Measurements from ENCODE around the gene VPS52. TPM values are rescaled to one million over a fixed set of nuclear protein-coding genes. Genes with fewer than 3 reads are reported as not detected.

VPS52 gene
- total and polyA plus RNA-seq, 4 donors: 37.3 to 59.9 (median 43.9) TPM

- peak; percentile 65 to 70 (median 66) for DNase-seq
- peak; percentile 7 for ATAC-seq (ENCODE audit: insufficient read depth, low FRiP score)
- no peak for TF ChIP-seq CTCF (IDR thresholded peaks at IDR 0.05; ENCODE audit: control extremely low read depth, extremely low read depth)
- WGBS, 2 donors: 4 to 8% methylated on average over 16 of the region's 16 CpGs
- Histone ChIP-seq H3K9me3 (ENCODE audit: control insufficient read depth in 4 of 4, insufficient read depth in 3 of 4, low read length in 3 of 4) (no peaks in the 10 kb centered on the region), H3K4me1 (ENCODE audit: control insufficient read depth in 5 of 5, insufficient read depth in 5 of 5, low read length in 5 of 5) (peaks cover 0 to 12% (median 0%) of the 10 kb centered on the region in 5 donors), H3K27me3 (ENCODE audit: control insufficient read depth in 3 of 3, insufficient read depth in 3 of 3, low read length in 2 of 3) (no peaks in the 10 kb centered on the region), H3K4me3 (peak overlapping the region; percentile 41), H3K9ac (ENCODE audit: insufficient read depth in 1 of 2, low read length in 2 of 2) (peak overlapping the region; percentile 32 to 37), H3K36me3 (ENCODE audit: control insufficient read depth in 4 of 4, insufficient read depth in 4 of 4, low read length in 4 of 4) (peaks cover 7 to 33% (median 14%) of the 10 kb centered on the region in 4 donors), H3K27ac (ENCODE audit: low read depth in 1 of 2, low read length in 1 of 2) (peak overlapping the region; percentile 49 to 85)
Observed at GRCh38 chr6:33297406-33297955, 25.8 kb upstream of the VPS52 start.

GRCh38 chr6:33296797-33297405 is 25.2 kb upstream of the VPS52 start:
- ATAC-seq (ENCODE audit: insufficient read depth, low FRiP score) (no peak), DNase-seq (no peak)
- no peak for TF ChIP-seq CTCF (IDR thresholded peaks at IDR 0.05; ENCODE audit: control extremely low read depth, extremely low read depth)
- WGBS, 2 donors: 59 to 71% methylated on average over 12 of the region's 12 CpGs
- peaks cover 9 to 39% (median 17%) of the 10 kb centered on the region in 4 donors for H3K36me3 ChIP-seq (ENCODE audit: control insufficient read depth in 4 of 4, insufficient read depth in 4 of 4, low read length in 4 of 4)
- peak overlapping the region; percentile 41 for H3K4me3 ChIP-seq
- peak overlapping the region in 1 of 2 donors; percentile 85 for H3K27ac ChIP-seq (ENCODE audit: low read depth in 1 of 2, low read length in 1 of 2)
- H3K9ac ChIP-seq (ENCODE audit: insufficient read depth in 1 of 2, low read length in 2 of 2): no peak overlapping the region
- H3K4me1 ChIP-seq (ENCODE audit: control insufficient read depth in 5 of 5, insufficient read depth in 5 of 5, low read length in 5 of 5): peaks cover 0 to 12% (median 0%) of the 10 kb centered on the region in 5 donors
- no peaks in the 10 kb centered on the region for H3K9me3 ChIP-seq (ENCODE audit: control insufficient read depth in 4 of 4, insufficient read depth in 3 of 4, low read length in 3 of 4)
- H3K27me3 ChIP-seq (ENCODE audit: control insufficient read depth in 3 of 3, insufficient read depth in 3 of 3, low read length in 2 of 3): no peaks in the 10 kb centered on the region

GRCh38 chr6:33295621-33296369 is 24.1 kb upstream of the VPS52 start:
- WGBS, 2 donors: 90 to 94% methylated on average over 11 to 15 of the region's 15 CpGs
- Histone ChIP-seq H3K4me3 (no peak overlapping the region), H3K27ac (ENCODE audit: low read depth in 1 of 2, low read length in 1 of 2) (no peak overlapping the region), H3K4me1 (ENCODE audit: control insufficient read depth in 5 of 5, insufficient read depth in 5 of 5, low read length in 5 of 5) (peaks cover 0 to 12% (median under 1%) of the 10 kb centered on the region in 5 donors), H3K9ac (ENCODE audit: insufficient read depth in 1 of 2, low read length in 2 of 2) (no peak overlapping the region), H3K9me3 (ENCODE audit: control insufficient read depth in 4 of 4, insufficient read depth in 3 of 4, low read length in 3 of 4) (no peaks in the 10 kb centered on the region), H3K27me3 (ENCODE audit: control insufficient read depth in 3 of 3, insufficient read depth in 3 of 3, low read length in 2 of 3) (no peaks in the 10 kb centered on the region), H3K36me3 (ENCODE audit: control insufficient read depth in 4 of 4, insufficient read depth in 4 of 4, low read length in 4 of 4) (peaks cover 11 to 42% (median 24%) of the 10 kb centered on the region in 4 donors)
- no peak for TF ChIP-seq CTCF (IDR thresholded peaks at IDR 0.05; ENCODE audit: control extremely low read depth, extremely low read depth)
- ATAC-seq (ENCODE audit: insufficient read depth, low FRiP score): no peak
- DNase-seq: no peak

All from lung (tissue), 12 donors.